Upper lobe of left lung (tissue), 4 donors: ENCODE measurements around the gene CTDSP1.

Source experiments
- POLR2A ChIP-seq, 4 donors: fragments of 450-650 bp; IDR thresholded peaks; one replicate each; pipeline ENCODE4 v1.5.1; 2016 to 2017; ENCODE audit warnings: antibody characterized with exemption in 4 of 4, mild to moderate bottlenecking in 2 of 4
- POLR2AphosphoS5 ChIP-seq, 2 donors: sonication (generic); formaldehyde crosslinking; IDR thresholded peaks; one replicate each; pipeline ENCODE4 v1.5.1; 2017; ENCODE audit warnings: antibody characterized with exemption in 2 of 2

GRCh38 chr2:218418321-218418716, 18.7 kb downstream of the CTDSP1 start:
- TF ChIP-seq POLR2AphosphoS5 (IDR thresholded peaks at IDR 0.05) (no peak), POLR2A (IDR thresholded peaks at IDR 0.05) (no peak)
